Measurements from ENCODE around the gene SPG7. TPM values are rescaled to one million over a fixed set of nuclear protein-coding genes. Genes with fewer than 3 reads are reported as not detected.
A peak's percentile ranks its signal among the peaks of the same experiment; 100 is the strongest.

SPG7 gene
- total RNA-seq, 3 donors from 2014 or later (not counting 1 experiment from before 2014, with no cell fraction given), result 142 to 195 (median 180) TPM

DNA sequence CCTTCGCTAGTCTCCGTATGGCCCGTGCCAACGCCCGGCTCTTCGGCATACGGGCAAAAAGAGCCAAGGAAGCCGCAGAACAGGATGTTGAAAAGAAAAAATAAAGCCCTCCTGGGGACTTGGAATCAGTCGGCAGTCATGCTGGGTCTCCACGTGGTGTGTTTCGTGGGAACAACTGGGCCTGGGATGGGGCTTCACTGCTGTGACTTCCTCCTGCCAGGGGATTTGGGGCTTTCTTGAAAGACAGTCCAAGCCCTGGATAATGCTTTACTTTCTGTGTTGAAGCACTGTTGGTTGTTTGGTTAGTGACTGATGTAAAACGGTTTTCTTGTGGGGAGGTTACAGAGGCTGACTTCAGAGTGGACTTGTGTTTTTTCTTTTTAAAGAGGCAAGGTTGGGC, 54.7 kb downstream of the SPG7 start:
- TF ChIP-seq, protein P1, sequence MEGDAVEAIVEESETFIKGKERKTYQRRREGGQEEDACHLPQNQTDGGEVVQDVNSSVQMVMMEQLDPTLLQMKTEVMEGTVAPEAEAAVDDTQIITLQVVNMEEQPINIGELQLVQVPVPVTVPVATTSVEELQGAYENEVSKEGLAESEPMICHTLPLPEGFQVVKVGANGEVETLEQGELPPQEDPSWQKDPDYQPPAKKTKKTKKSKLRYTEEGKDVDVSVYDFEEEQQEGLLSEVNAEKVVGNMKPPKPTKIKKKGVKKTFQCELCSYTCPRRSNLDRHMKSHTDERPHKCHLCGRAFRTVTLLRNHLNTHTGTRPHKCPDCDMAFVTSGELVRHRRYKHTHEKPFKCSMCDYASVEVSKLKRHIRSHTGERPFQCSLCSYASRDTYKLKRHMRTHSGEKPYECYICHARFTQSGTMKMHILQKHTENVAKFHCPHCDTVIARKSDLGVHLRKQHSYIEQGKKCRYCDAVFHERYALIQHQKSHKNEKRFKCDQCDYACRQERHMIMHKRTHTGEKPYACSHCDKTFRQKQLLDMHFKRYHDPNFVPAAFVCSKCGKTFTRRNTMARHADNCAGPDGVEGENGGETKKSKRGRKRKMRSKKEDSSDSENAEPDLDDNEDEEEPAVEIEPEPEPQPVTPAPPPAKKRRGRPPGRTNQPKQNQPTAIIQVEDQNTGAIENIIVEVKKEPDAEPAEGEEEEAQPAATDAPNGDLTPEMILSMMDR (IDR thresholded peaks at IDR 0.05), result no peak
- no peak overlapping the region for H3K27ac ChIP-seq (ENCODE audit: low read length)
- 88% methylated on average over 10 of the region's 12 CpGs for WGBS (ENCODE audit: insufficient coverage)
- intact Hi-C loops (cut with micrococcal nuclease), result loop anchor here (5.0 to 10.0 kb wide), 2 partner anchors 71 to 92 kb away; partner anchors contain the start of genes ANKRD11, CHMP1A and SPATA33
- peak overlapping the region in 1 of 2 donors; percentile 98 for H3K27ac Mint-ChIP-seq
- H3K36me3 Mint-ChIP-seq, result peaks cover 11% of the 10 kb centered on the region
- H3K4me1 Mint-ChIP-seq, result peaks cover 34 to 40% of the 10 kb centered on the region in 2 donors
- peak overlapping the region; percentile 46 for H3K4me3 Mint-ChIP-seq
- no peaks in the 10 kb centered on the region for H3K9me3 Mint-ChIP-seq
- no peak for DNase-seq
- H3K36me3 ChIP-seq (ENCODE audit: control insufficient read depth, insufficient read depth, low read length), result peaks cover 37% of the 10 kb centered on the region
- H3K9me3 ChIP-seq (ENCODE audit: control insufficient read depth, insufficient read depth, low read length), result no peaks in the 10 kb centered on the region
- no peaks in the 10 kb centered on the region for H3K27me3 Mint-ChIP-seq (ENCODE audit: low read depth in 2 of 2)
- no peak for ATAC-seq
- H3K4me3 ChIP-seq (ENCODE audit: low read length), result no peak overlapping the region
- H3K27me3 ChIP-seq (ENCODE audit: control insufficient read depth, insufficient read depth, low read length), result no peaks in the 10 kb centered on the region
- H3K4me1 ChIP-seq (ENCODE audit: control insufficient read depth, insufficient read depth, low read length), result peaks cover 43% of the 10 kb centered on the region

DNA sequence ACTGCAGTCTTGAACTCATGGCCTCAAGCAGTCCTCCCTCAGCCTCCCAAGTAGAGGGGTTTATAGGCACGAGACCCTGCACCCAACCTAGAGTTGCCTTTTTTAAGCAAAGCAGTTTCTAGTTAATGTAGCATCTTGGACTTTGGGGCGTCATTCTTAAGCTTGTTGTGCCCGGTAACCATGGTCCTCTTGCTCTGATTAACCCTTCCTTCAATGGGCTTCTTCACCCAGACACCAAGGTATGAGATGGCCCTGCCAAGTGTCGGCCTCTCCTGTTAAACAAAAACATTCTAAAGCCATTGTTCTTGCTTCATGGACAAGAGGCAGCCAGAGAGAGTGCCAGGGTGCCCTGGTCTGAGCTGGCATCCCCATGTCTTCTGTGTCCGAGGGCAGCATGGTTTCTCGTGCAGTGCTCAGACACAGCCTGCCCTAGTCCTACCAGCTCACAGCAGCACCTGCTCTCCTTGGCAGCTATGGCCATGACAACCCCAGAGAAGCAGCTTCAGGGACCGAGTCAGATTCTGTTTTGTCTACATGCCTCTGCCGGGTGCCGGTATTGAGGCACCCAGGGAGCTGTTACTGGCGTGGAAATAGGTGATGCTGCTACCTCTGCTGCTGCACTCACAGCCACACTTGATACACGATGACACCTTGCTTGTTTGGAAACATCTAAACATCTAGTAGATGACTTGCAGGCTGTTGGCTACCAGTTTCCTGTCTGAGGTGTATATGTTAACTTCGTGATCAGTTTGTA, 55.6 kb downstream of the SPG7 start:
- Mint-ChIP-seq H3K27me3 (ENCODE audit: low read depth in 2 of 2) (no peaks in the 10 kb centered on the region), H3K4me3 (peak overlapping the region; percentile 4), H3K27ac (no peak overlapping the region), H3K4me1 (peaks cover 34 to 40% of the 10 kb centered on the region in 2 donors), H3K36me3 (peaks cover 11% of the 10 kb centered on the region), H3K9me3 (no peaks in the 10 kb centered on the region)
- Histone ChIP-seq H3K27me3 (ENCODE audit: control insufficient read depth, insufficient read depth, low read length) (no peaks in the 10 kb centered on the region), H3K9me3 (ENCODE audit: control insufficient read depth, insufficient read depth, low read length) (no peaks in the 10 kb centered on the region), H3K4me3 (ENCODE audit: low read length) (no peak overlapping the region), H3K36me3 (ENCODE audit: control insufficient read depth, insufficient read depth, low read length) (peaks cover 37% of the 10 kb centered on the region), H3K27ac (ENCODE audit: low read length) (no peak overlapping the region), H3K4me1 (ENCODE audit: control insufficient read depth, insufficient read depth, low read length) (peaks cover 43% of the 10 kb centered on the region)
- 86% methylated on average over 12 of the region's 12 CpGs for WGBS (ENCODE audit: insufficient coverage)
- TF ChIP-seq, protein P1 (IDR thresholded peaks at IDR 0.05), result no peak
- DNase-seq (peak in 1 of 2 donors; percentile 36), ATAC-seq (no peak)
- intact Hi-C loops (cut with micrococcal nuclease), result loop anchor here (5.0 to 10.0 kb wide), 2 partner anchors 72 to 91 kb away; partner anchors contain the start of genes ANKRD11, CHMP1A and SPATA33

DNA sequence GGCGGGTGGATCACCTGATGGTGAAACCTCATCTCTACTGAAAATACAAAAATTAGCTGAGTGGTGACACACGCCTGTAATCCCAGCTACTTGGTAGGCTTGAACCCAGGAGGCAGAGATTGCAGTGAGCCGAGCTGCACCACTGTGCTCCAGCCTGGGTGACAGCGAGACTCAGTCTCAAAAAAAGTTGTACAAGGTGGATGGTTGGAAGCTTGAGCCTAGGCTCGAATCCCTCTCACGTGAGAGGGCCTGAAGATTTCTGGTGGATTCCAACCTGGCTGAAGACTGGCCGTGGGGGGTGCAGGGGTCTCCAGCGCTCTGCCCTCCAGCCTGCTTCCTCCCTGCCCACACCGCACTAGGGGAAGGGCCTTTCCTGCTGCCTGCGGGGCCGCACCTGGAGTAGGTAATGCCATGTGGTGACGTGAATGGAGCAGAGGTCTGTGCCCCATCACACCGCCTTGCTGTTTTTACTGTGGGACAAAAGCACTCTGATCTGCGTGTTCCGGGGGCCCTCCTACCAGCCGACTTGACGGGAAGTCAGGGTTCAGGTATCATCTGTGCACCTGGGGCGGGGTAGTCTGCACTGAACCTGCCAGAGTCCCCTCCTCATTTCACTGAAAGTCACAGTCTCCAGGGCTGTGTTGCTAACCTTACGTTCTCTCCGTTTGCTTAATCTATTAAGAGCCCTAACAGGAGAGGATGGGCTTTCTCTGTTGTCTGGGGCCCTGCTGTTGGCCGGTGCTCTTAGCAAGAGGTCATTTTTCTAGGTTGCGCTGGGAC, 56.5 kb downstream of the SPG7 start:
- H3K9me3 Mint-ChIP-seq, result no peaks in the 10 kb centered on the region
- H3K36me3 ChIP-seq (ENCODE audit: control insufficient read depth, insufficient read depth, low read length), result peaks cover 37% of the 10 kb centered on the region
- no peak overlapping the region for H3K4me3 Mint-ChIP-seq
- peaks cover 11% of the 10 kb centered on the region for H3K36me3 Mint-ChIP-seq
- no peaks in the 10 kb centered on the region for H3K27me3 Mint-ChIP-seq (ENCODE audit: low read depth in 2 of 2)
- no peaks in the 10 kb centered on the region for H3K27me3 ChIP-seq (ENCODE audit: control insufficient read depth, insufficient read depth, low read length)
- intact Hi-C loops (cut with micrococcal nuclease), result loop anchor here (5.0 to 10.0 kb wide), 2 partner anchors 72 to 90 kb away; partner anchors contain the start of genes ANKRD11, CHMP1A and SPATA33
- peak overlapping the region in 1 of 2 donors; percentile 77 for H3K27ac Mint-ChIP-seq
- H3K4me1 Mint-ChIP-seq, result peaks cover 31 to 36% of the 10 kb centered on the region in 2 donors
- TF ChIP-seq, protein P1 (IDR thresholded peaks at IDR 0.05), result no peak
- 81% methylated on average over 22 of the region's 22 CpGs for WGBS (ENCODE audit: insufficient coverage)
- peaks cover 39% of the 10 kb centered on the region for H3K4me1 ChIP-seq (ENCODE audit: control insufficient read depth, insufficient read depth, low read length)
- H3K27ac ChIP-seq (ENCODE audit: low read length), result no peak overlapping the region
- no peak for DNase-seq
- H3K4me3 ChIP-seq (ENCODE audit: low read length), result no peak overlapping the region
- H3K9me3 ChIP-seq (ENCODE audit: control insufficient read depth, insufficient read depth, low read length), result no peaks in the 10 kb centered on the region
- no peak for ATAC-seq

All from natural killer cell (primary cell).